ENCODE measurements around the gene CALR3.

DNA sequence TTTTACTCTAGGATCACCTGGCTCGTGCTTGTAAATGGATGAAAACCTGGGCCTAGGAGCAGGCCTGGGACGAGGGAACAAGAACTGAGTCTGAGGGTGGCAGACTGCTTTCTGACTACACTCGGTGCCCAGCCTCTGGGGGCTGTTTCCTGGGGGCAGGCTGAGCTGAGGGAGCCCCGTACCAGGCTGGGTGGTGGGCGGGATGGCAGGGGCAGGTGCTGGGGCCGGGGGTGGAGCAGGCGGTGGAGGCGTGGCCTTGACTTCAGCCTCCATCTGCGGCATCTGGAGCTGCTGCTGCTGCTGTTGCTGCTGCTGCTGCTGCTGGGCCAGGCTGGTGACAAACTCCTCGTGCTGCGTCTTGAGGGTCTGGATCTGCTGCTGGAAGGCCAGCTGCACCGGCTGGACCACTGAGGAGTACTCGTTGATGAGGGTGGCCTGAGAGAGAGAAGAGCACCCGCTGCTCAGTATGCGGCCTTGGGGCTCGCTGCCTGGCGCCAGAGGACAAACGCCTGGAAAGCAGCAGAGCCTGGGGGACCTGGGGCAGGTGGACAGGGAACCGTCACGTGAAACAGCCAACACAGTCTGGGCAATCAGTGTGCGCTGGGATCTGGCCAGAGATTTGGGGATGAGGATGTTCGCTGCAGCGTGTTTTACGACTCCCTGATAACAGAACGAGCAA lies 33.6 kb upstream of the CALR3 start:
- TF ChIP-seq, protein P1, sequence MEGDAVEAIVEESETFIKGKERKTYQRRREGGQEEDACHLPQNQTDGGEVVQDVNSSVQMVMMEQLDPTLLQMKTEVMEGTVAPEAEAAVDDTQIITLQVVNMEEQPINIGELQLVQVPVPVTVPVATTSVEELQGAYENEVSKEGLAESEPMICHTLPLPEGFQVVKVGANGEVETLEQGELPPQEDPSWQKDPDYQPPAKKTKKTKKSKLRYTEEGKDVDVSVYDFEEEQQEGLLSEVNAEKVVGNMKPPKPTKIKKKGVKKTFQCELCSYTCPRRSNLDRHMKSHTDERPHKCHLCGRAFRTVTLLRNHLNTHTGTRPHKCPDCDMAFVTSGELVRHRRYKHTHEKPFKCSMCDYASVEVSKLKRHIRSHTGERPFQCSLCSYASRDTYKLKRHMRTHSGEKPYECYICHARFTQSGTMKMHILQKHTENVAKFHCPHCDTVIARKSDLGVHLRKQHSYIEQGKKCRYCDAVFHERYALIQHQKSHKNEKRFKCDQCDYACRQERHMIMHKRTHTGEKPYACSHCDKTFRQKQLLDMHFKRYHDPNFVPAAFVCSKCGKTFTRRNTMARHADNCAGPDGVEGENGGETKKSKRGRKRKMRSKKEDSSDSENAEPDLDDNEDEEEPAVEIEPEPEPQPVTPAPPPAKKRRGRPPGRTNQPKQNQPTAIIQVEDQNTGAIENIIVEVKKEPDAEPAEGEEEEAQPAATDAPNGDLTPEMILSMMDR (IDR thresholded peaks at IDR 0.05; ENCODE audit: poor library complexity, severe bottlenecking): no peak
- TF ChIP-seq POLR2AphosphoS5 (IDR thresholded peaks at IDR 0.05) (no peak), EZH2 (IDR thresholded peaks at IDR 0.05; ENCODE audit: borderline replicate concordance, insufficient read depth, low read length, poor library complexity, severe bottlenecking) (no peak), TAF1 (IDR thresholded peaks at IDR 0.05; ENCODE audit: low read depth) (no peak), EP300 (conservative IDR thresholded peaks at IDR 0.05; ENCODE audit: poor library complexity, severe bottlenecking) (no peak)
- TF ChIP-seq, protein P2, sequence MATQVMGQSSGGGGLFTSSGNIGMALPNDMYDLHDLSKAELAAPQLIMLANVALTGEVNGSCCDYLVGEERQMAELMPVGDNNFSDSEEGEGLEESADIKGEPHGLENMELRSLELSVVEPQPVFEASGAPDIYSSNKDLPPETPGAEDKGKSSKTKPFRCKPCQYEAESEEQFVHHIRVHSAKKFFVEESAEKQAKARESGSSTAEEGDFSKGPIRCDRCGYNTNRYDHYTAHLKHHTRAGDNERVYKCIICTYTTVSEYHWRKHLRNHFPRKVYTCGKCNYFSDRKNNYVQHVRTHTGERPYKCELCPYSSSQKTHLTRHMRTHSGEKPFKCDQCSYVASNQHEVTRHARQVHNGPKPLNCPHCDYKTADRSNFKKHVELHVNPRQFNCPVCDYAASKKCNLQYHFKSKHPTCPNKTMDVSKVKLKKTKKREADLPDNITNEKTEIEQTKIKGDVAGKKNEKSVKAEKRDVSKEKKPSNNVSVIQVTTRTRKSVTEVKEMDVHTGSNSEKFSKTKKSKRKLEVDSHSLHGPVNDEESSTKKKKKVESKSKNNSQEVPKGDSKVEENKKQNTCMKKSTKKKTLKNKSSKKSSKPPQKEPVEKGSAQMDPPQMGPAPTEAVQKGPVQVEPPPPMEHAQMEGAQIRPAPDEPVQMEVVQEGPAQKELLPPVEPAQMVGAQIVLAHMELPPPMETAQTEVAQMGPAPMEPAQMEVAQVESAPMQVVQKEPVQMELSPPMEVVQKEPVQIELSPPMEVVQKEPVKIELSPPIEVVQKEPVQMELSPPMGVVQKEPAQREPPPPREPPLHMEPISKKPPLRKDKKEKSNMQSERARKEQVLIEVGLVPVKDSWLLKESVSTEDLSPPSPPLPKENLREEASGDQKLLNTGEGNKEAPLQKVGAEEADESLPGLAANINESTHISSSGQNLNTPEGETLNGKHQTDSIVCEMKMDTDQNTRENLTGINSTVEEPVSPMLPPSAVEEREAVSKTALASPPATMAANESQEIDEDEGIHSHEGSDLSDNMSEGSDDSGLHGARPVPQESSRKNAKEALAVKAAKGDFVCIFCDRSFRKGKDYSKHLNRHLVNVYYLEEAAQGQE (IDR thresholded peaks at IDR 0.05; ENCODE audit: borderline replicate concordance): no peak

Measured in neural cell (in vitro differentiated cells).